ENCODE measurements around the gene UIMC1. TPM values are rescaled to one million over a fixed set of nuclear protein-coding genes. Genes with fewer than 3 reads are reported as not detected.
A peak's percentile ranks its signal among the peaks of the same experiment; 100 is the strongest.

Gene UIMC1
- total and polyA plus RNA-seq, 3 donors from 2014 or later, result 78.3 to 141 (median 89.9) TPM

GRCh38 chr5:177018341-177018740 lies 11.8 kb upstream of the UIMC1 start:
- Histone ChIP-seq H3K9me3 (no peaks in the 10 kb centered on the region), H3K27ac (no peak overlapping the region), H3K4me3 (no peak overlapping the region), H3K27me3 (no peaks in the 10 kb centered on the region), H3K4me1 (peaks cover 10% of the 10 kb centered on the region), H3K36me3 (ENCODE audit: low read depth, missing control alignments) (no peaks in the 10 kb centered on the region)
- WGBS, 2 donors, result 93 to 94% methylated on average over 2 of the region's 2 CpGs
- TF ChIP-seq CTCF (IDR thresholded peaks at IDR 0.05) (no peak), POLR2A (IDR thresholded peaks at IDR 0.05) (no peak)
- intact Hi-C loops (cut with DNase I; ENCODE audit: low total_unique reads), result no loop called here
- DNase-seq, result no peak

DNA sequence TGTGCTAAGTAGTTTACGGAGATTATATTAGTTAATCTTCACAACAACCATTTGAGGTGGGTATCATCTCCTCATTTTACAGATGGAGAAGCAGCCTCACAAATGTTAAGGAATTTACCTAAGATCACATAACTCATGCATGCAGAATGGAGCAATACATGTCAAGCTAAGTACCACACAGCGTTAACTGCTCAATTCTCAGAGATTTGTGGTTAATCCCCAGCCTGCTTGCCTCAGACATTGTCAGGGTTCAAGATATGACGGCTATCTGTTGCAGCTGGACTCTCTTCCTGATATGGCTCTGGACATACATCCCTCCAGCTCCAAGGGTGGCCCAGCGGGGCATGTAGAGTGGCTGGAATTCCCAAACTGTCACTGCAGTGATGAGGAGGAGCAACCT lies 8.6 kb upstream of the UIMC1 start:
- intact Hi-C loops (cut with DNase I; ENCODE audit: low total_unique reads), result no loop called here
- DNase-seq, result no peak
- no peaks in the 10 kb centered on the region for H3K4me1 ChIP-seq
- H3K9me3 ChIP-seq, result no peaks in the 10 kb centered on the region
- H3K36me3 ChIP-seq (ENCODE audit: low read depth, missing control alignments), result no peaks in the 10 kb centered on the region
- H3K27ac ChIP-seq, result no peak overlapping the region
- no peak for TF ChIP-seq CTCF (IDR thresholded peaks at IDR 0.05)
- TF ChIP-seq POLR2A (IDR thresholded peaks at IDR 0.05), result no peak
- no peak overlapping the region for H3K4me3 ChIP-seq
- no peaks in the 10 kb centered on the region for H3K27me3 ChIP-seq
- WGBS, 2 donors, result 85 to 93% methylated on average over 4 of the region's 4 CpGs

- DNase-seq, result no peak
- TF ChIP-seq CTCF (IDR thresholded peaks at IDR 0.05) (no peak), POLR2A (IDR thresholded peaks at IDR 0.05) (no peak)
- WGBS, 2 donors, result 91 to 98% methylated on average over 4 of the region's 4 CpGs
- Histone ChIP-seq H3K4me3 (no peak overlapping the region), H3K9me3 (no peaks in the 10 kb centered on the region), H3K4me1 (no peaks in the 10 kb centered on the region), H3K27me3 (no peaks in the 10 kb centered on the region), H3K36me3 (ENCODE audit: low read depth, missing control alignments) (no peaks in the 10 kb centered on the region), H3K27ac (no peak overlapping the region)
- intact Hi-C loops (cut with DNase I; ENCODE audit: low total_unique reads), result no loop called here
Observed at GRCh38 chr5:177010153-177010552, 3.6 kb upstream of the UIMC1 start.

DNA sequence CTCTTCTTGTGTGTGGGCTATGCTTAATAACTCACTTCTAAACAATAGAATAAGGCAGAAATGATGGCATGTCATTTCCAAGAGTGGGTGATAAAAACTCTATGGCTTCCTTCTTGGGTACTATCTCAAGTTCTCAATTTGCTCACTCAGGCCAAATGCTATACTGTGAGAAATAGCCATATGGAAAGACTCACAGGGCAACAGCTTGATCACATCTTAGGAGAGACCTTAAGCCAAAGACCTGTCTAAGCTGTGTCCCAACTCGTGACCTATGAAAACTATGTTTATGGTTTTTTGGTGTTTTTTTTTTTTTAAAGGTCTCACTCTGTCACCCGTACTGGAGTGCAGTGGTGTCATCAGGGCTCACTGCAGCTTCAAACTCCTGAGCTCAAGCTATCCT lies 2.1 kb upstream of the UIMC1 start:
- H3K4me1 ChIP-seq, result peaks cover 11% of the 10 kb centered on the region
- no peak overlapping the region for H3K27ac ChIP-seq
- H3K27me3 ChIP-seq, result no peaks in the 10 kb centered on the region
- intact Hi-C loops (cut with DNase I; ENCODE audit: low total_unique reads), result no loop called here
- WGBS, 2 donors, result 57 to 74% methylated on average over 2 of the region's 2 CpGs
- no peak overlapping the region for H3K4me3 ChIP-seq
- H3K36me3 ChIP-seq (ENCODE audit: low read depth, missing control alignments), result no peaks in the 10 kb centered on the region
- TF ChIP-seq CTCF (IDR thresholded peaks at IDR 0.05) (no peak), POLR2A (IDR thresholded peaks at IDR 0.05) (no peak)
- DNase-seq, result no peak
- H3K9me3 ChIP-seq, result no peaks in the 10 kb centered on the region

DNA sequence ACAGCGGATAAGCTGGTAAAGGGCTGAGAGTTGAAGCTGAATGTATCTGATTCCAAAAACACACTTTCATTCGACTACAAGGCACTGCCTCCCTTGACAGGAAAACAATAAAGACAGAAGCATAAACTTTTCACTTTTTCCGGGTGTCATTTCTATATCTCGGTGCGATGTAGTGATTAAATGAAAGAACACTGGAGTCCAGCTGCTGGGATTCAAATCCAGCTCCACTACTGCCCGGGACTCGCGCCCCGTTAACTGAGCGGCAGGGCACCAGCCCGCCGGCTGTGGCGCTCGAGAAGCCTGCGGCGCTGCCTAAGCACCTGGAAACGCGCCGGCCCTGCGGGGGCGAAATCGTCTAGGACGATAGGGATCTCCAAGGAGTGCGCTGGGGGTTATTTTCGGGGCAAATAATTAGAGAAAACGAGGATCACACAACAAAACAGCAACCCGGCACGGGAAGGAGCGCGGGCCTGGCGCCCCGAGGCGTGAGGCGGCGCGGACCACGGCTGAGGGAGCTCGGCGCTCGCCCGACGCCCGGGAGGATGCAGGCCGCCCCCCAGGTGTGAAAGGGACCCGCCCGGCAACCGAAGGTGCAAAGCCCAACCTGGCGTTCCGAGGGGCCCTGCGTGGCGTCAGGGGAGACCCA lies 837 bp downstream of the UIMC1 start:
- peak; percentile 79 for DNase-seq
- Histone ChIP-seq H3K9me3 (no peaks in the 10 kb centered on the region), H3K27me3 (no peaks in the 10 kb centered on the region), H3K36me3 (ENCODE audit: low read depth, missing control alignments) (no peaks in the 10 kb centered on the region), H3K4me1 (peaks cover 11% of the 10 kb centered on the region), H3K27ac (peak overlapping the region; percentile 92 to 96), H3K4me3 (peak overlapping the region; percentile 95 to 99)
- intact Hi-C loops (cut with DNase I; ENCODE audit: low total_unique reads), result no loop called here
- peak in 2 of 3 experiments; percentile 27 to 48 for TF ChIP-seq CTCF (IDR thresholded peaks at IDR 0.05)
- no peak for TF ChIP-seq POLR2A (IDR thresholded peaks at IDR 0.05)
- WGBS, 2 donors, result 0 to 2% methylated on average over 34 to 44 of the region's 51 CpGs

Measured in testis (tissue), 3 donors.